GM18858 (cell line): ENCODE results near the gene SMCO4.

ENCODE experiments used
- ATAC-seq: cut with Tn5 transposase; IDR thresholded peaks from one replicate; pipeline ENCODE4 v1.9.1; 2021; ENCODE audit not compliant: unreplicated experiment

SMCO4 gene

GRCh38 chr11:93560199-93560932, 17.2 kb upstream of the SMCO4 start:
- no peak for ATAC-seq

GRCh38 chr11:93559681-93560080, 16.5 kb upstream of the SMCO4 start:
- no peak for ATAC-seq

GRCh38 chr11:93552874-93553273, 9.7 kb upstream of the SMCO4 start:
- ATAC-seq, result no peak

- no peak for ATAC-seq
These were observed 6.8 kb upstream of the SMCO4 start for GRCh38 chr11:93549976-93550375.

- no peak for ATAC-seq
These were observed 5.6 kb upstream of the SMCO4 start for GRCh38 chr11:93548679-93549319.

- ATAC-seq, result no peak
These were observed 4.6 kb upstream of the SMCO4 start for GRCh38 chr11:93547773-93548172.

- no peak for ATAC-seq
These were observed 3.8 kb upstream of the SMCO4 start for GRCh38 chr11:93547028-93547427.

- ATAC-seq, result no peak
These were observed 2.4 kb upstream of the SMCO4 start for GRCh38 chr11:93545566-93545965.

GRCh38 chr11:93542811-93543229, 371 bp downstream of the SMCO4 start:
- peak; percentile 24 for ATAC-seq

GRCh38 chr11:93541884-93542810, 1.0 kb downstream of the SMCO4 start:
- ATAC-seq, result peak; percentile 43

GRCh38 chr11:93540896-93541553, 2.2 kb downstream of the SMCO4 start:
- ATAC-seq, result no peak

GRCh38 chr11:93540337-93540736, 2.9 kb downstream of the SMCO4 start:
- no peak for ATAC-seq

- ATAC-seq, result no peak
These were observed 5.4 kb downstream of the SMCO4 start for GRCh38 chr11:93537767-93538261.

GRCh38 chr11:93537049-93537448, 6.1 kb downstream of the SMCO4 start:
- no peak for ATAC-seq

- ATAC-seq, result peak; percentile 1
These were observed 6.9 kb downstream of the SMCO4 start for GRCh38 chr11:93536101-93536861.

GRCh38 chr11:93535578-93535977, 7.6 kb downstream of the SMCO4 start:
- peak; percentile 57 for ATAC-seq

- ATAC-seq, result no peak
These were observed 10.4 kb downstream of the SMCO4 start for GRCh38 chr11:93532806-93533205.

GRCh38 chr11:93532281-93532789, 10.9 kb downstream of the SMCO4 start:
- ATAC-seq, result no peak

- ATAC-seq, result no peak
These were observed 12.7 kb downstream of the SMCO4 start for GRCh38 chr11:93530468-93530826.
